AG10803 (cell line): ENCODE data around the gene REM1.

Experiments used
- DNase-seq: peaks from one replicate; pipeline ENCODE4 v3.0.0; 2010; ENCODE audit warnings: low read depth
- H3K4me3 ChIP-seq: 2 replicates; pipeline ENCODE4 v1.5.1; 2011; ENCODE audit warnings: mild to moderate bottlenecking, low read length, control low read depth
- CTCF ChIP-seq: conservative IDR thresholded peaks from 2 replicates; pipeline ENCODE4 v1.5.1; 2011; ENCODE audit warnings: mild to moderate bottlenecking, low read length, control low read depth, inconsistent platforms

The REM1 gene

GRCh38 chr20:31475472-31476293 is 595 bp downstream of the REM1 start:
- no peak for TF ChIP-seq CTCF
- peak overlapping the region; percentile 3 for H3K4me3 ChIP-seq
- DNase-seq, result no peak

GRCh38 chr20:31476294-31476585 is 1.2 kb downstream of the REM1 start:
- DNase-seq, result no peak
- TF ChIP-seq CTCF, result no peak
- no peak overlapping the region for H3K4me3 ChIP-seq

GRCh38 chr20:31476643-31477215 is 1.6 kb downstream of the REM1 start:
- no peak overlapping the region for H3K4me3 ChIP-seq

GRCh38 chr20:31484001-31484400 is 8.9 kb downstream of the REM1 start:
- no peak for TF ChIP-seq CTCF
- no peak for DNase-seq
- H3K4me3 ChIP-seq, result no peak overlapping the region

More at GRCh38 chr20:31476643-31477215, 1.6 kb downstream of the REM1 start:
- no peak for TF ChIP-seq CTCF
- DNase-seq, result no peak

GRCh38 chr20:31485450-31486339 is 10.6 kb downstream of the REM1 start:
- TF ChIP-seq CTCF, result no peak
- H3K4me3 ChIP-seq, result no peak overlapping the region; the same call in 1 of the 2 replicates
- DNase-seq, result peak; percentile 26

- no peak for DNase-seq
- H3K4me3 ChIP-seq, result no peak overlapping the region
- TF ChIP-seq CTCF, result no peak
These were observed 13.0 kb downstream of the REM1 start for GRCh38 chr20:31488115-31488514.
